Trophoblast cell (in vitro differentiated cells and primary cell): ENCODE results near the gene CD79B.
A peak's percentile ranks its signal among the peaks of the same experiment; 100 is the strongest.
"Not testable (repeated sequence)": the region's sequence is repeated elsewhere in the genome, so short reads cannot be mapped to it uniquely, and the experiment has no call there.

Source experiments
- DNase-seq, 2 donors: peaks; one replicate each; pipeline ENCODE4 v3.0.0-alpha.2; 2016
- H2AFZ ChIP-seq: 2 replicates; pipeline ENCODE4 v1.6.1; 2013; ENCODE audit warnings: low read length, moderate library complexity, mild to moderate bottlenecking; ENCODE audit not compliant: insufficient read depth, poor library complexity
- H2AK5ac ChIP-seq: 2 replicates; pipeline ENCODE4 v1.6.1; 2013; ENCODE audit warnings: mild to moderate bottlenecking, low read length
- H2BK120ac ChIP-seq: 2 replicates; pipeline ENCODE4 v1.6.1; 2013; ENCODE audit warnings: low read length, mild to moderate bottlenecking, moderate library complexity; ENCODE audit not compliant: insufficient read depth, poor library complexity
- H2BK12ac ChIP-seq: 2 replicates; pipeline ENCODE4 v1.6.1; 2013; ENCODE audit warnings: mild to moderate bottlenecking, low read length, moderate library complexity
- H2BK5ac ChIP-seq: 2 replicates; pipeline ENCODE4 v1.6.1; 2013; ENCODE audit warnings: low read length, low read depth, moderate library complexity, mild to moderate bottlenecking; ENCODE audit not compliant: poor library complexity
- H3K14ac ChIP-seq: 2 replicates; pipeline ENCODE4 v1.6.1; 2013; ENCODE audit warnings: mild to moderate bottlenecking, low read length
- H3K18ac ChIP-seq: 2 replicates; pipeline ENCODE4 v1.6.1; 2013; ENCODE audit warnings: mild to moderate bottlenecking, low read length
- H3K23ac ChIP-seq: 2 replicates; pipeline ENCODE4 v1.6.1; 2013; ENCODE audit warnings: low read length
- H3K27ac ChIP-seq: 2 replicates; pipeline ENCODE4 v1.5.1; 2013; ENCODE audit warnings: low read depth, mild to moderate bottlenecking, inconsistent platforms, low read length, moderate library complexity
- H3K27me3 ChIP-seq: 2 replicates; pipeline ENCODE4 v1.6.1; 2013; ENCODE audit warnings: inconsistent platforms, mild to moderate bottlenecking, low read length, moderate library complexity; ENCODE audit not compliant: insufficient read depth
- H3K36me3 ChIP-seq, 2 experiments: 1 replicate in 1 of 2; 2 replicates in 1 of 2; pipeline ENCODE4 v1.6.1; 2013; ENCODE audit warnings: low read length in 2 of 2, mild to moderate bottlenecking in 2 of 2, moderate library complexity in 1 of 2; ENCODE audit not compliant: insufficient read depth in 2 of 2, control insufficient read depth in 1 of 2
- H3K4ac ChIP-seq: 2 replicates; pipeline ENCODE4 v1.6.1; 2013; ENCODE audit warnings: low read depth, mild to moderate bottlenecking, low read length, moderate library complexity
- H3K4me1 ChIP-seq, 2 experiments: 1 replicate in 1 of 2; 2 replicates in 1 of 2; pipeline ENCODE4 v1.6.1; 2013; ENCODE audit warnings: low read length in 2 of 2, mild to moderate bottlenecking in 2 of 2, moderate library complexity in 1 of 2; ENCODE audit not compliant: insufficient read depth in 2 of 2, control insufficient read depth in 1 of 2
- H3K4me2 ChIP-seq: 2 replicates; pipeline ENCODE4 v1.6.1; 2013; ENCODE audit warnings: inconsistent platforms, mild to moderate bottlenecking, low read length, moderate library complexity
- H3K4me3 ChIP-seq: 2 replicates; pipeline ENCODE4 v1.5.1; 2013; ENCODE audit warnings: mild to moderate bottlenecking, low read depth, low read length, inconsistent platforms
- H3K79me1 ChIP-seq: one replicate; pipeline ENCODE4 v1.6.1; 2013; ENCODE audit warnings: low read length
- H3K79me2 ChIP-seq: 2 replicates; pipeline ENCODE4 v1.6.1; 2013; ENCODE audit warnings: low read length, mild to moderate bottlenecking; ENCODE audit not compliant: control insufficient read depth, insufficient read depth, poor library complexity
- H3K9ac ChIP-seq: 2 replicates; pipeline ENCODE4 v1.6.1; 2013; ENCODE audit warnings: mild to moderate bottlenecking, low read length
- H3K9me3 ChIP-seq: 2 replicates; pipeline ENCODE4 v1.6.1; 2013; ENCODE audit warnings: low read depth, mild to moderate bottlenecking, control low read depth, inconsistent platforms, low read length; ENCODE audit not compliant: insufficient read depth
- H4K12ac ChIP-seq: 2 replicates; pipeline ENCODE4 v1.6.1; 2013; ENCODE audit warnings: low read depth, mild to moderate bottlenecking, low read length, moderate library complexity
- H4K8ac ChIP-seq: 2 replicates; pipeline ENCODE4 v1.6.1; 2013; ENCODE audit warnings: low read depth, mild to moderate bottlenecking, low read length, moderate library complexity
- H4K91ac ChIP-seq: one replicate; pipeline ENCODE4 v1.6.1; 2013; ENCODE audit warnings: low read depth, mild to moderate bottlenecking, low read length, moderate library complexity
- WGBS: extraction: QIAGEN DNeasy Blood & Tissue Kit; methylation state at CpG from one replicate; pipeline ENCODE4 v1.1.7; 2013; ENCODE audit warnings: missing lambda C conversion rate; ENCODE audit not compliant: insufficient read length, insufficient coverage; ENCODE audit errors: extremely low coverage; 5-methylcytosine and 5-hydroxymethylcytosine counted together

Gene CD79B

DNA sequence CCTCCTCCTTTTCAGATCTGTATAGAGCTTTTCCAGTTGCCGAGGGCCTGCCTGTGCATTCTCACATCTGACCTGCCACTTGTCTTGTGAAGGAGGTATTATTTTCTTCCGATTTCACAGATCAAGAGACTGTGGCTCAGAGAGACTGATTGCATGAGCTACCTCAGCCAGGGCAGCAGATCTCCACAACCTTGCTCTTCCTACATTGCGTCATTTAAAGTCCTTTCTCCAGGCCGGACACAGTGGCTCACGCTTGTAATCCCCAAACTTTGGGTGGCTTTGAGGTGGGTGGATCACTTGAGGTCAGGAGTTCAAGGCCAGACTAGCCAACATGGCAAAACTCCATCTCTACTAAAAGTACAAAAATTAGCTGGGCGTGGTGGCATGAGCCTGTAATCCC is 12.1 kb downstream of the CD79B start:
- DNase-seq, H2BK12ac ChIP-seq, H3K9ac ChIP-seq, H3K36me3 ChIP-seq, H4K91ac ChIP-seq, H3K9me3 ChIP-seq, H2AFZ ChIP-seq, H3K14ac ChIP-seq, H3K18ac ChIP-seq, H2AK5ac ChIP-seq, H3K4ac ChIP-seq, H2BK5ac ChIP-seq, H4K8ac ChIP-seq, H3K27ac ChIP-seq, H3K79me2 ChIP-seq, H3K4me3 ChIP-seq, H3K27me3 ChIP-seq, H3K4me2 ChIP-seq, H3K23ac ChIP-seq, H3K79me1 ChIP-seq, H2BK120ac ChIP-seq, H4K12ac ChIP-seq, H3K4me1 ChIP-seq: not testable (repeated sequence)
- WGBS, result no CpG with 5 or more reads among the region's 6 CpGs

DNA sequence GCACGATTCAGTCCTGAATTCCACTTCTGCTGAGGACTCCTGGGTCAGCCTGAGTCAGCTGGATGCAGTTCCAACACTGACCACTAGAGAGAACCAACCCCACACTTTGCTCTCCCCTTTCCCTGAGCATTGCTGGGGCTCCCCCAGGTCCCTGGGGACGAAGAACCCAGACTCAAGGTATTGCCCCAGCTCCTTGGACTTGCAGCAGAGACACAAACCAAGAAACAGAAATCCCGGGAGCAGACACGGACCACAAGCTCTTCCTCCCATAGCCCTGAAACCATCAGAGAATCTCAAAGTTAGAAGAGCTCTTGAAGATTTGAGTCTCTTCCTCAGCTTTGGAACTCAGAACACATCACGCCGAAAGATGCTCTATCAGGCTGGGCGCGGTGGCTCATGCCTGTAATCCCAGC is 12.8 kb downstream of the CD79B start:
- Histone ChIP-seq H3K4me3 (no peak overlapping the region), H3K4me1 (no peaks in the 10 kb centered on the region), H3K27ac (no peak overlapping the region), H2AK5ac (no peak overlapping the region), H3K79me1 (no peaks in the 10 kb centered on the region), H2BK5ac (no peak overlapping the region), H4K91ac (no peak overlapping the region), H3K4me2 (no peak overlapping the region), H4K8ac (no peak overlapping the region), H2BK120ac (no peak overlapping the region), H3K23ac (no peak overlapping the region), H3K18ac (no peak overlapping the region), H4K12ac (no peak overlapping the region), H3K4ac (no peak overlapping the region), H3K9ac (no peak overlapping the region), H3K9me3 (no peaks in the 10 kb centered on the region), H3K36me3 (no peaks in the 10 kb centered on the region), H3K14ac (no peak overlapping the region), H3K27me3 (no peaks in the 10 kb centered on the region), H2BK12ac (no peak overlapping the region), H2AFZ (no peak overlapping the region), H3K79me2 (no peaks in the 10 kb centered on the region)
- no CpG with 5 or more reads among the region's 8 CpGs for WGBS
- peak; percentile 10 to 57 for DNase-seq

- not testable (repeated sequence) for H3K9me3 ChIP-seq, H3K36me3 ChIP-seq, H4K91ac ChIP-seq, H3K4ac ChIP-seq, H3K4me1 ChIP-seq, H2BK5ac ChIP-seq, H3K27me3 ChIP-seq, H3K79me2 ChIP-seq, DNase-seq, H3K4me2 ChIP-seq, H3K23ac ChIP-seq, H2BK12ac ChIP-seq, H4K8ac ChIP-seq, H2BK120ac ChIP-seq, H3K27ac ChIP-seq, H2AFZ ChIP-seq, H3K18ac ChIP-seq, H2AK5ac ChIP-seq, H3K4me3 ChIP-seq, H4K12ac ChIP-seq, H3K14ac ChIP-seq, H3K9ac ChIP-seq, H3K79me1 ChIP-seq
- no CpG with 5 or more reads among the region's 10 CpGs for WGBS
Measured at GRCh38 chr17:63918789-63919305, 13.3 kb downstream of the CD79B start, which contains the start of gene GH1. GH1 (minus strand) TSS chr17:63918839; CDS start chr17:63918776, 63 bp downstream.

DNA sequence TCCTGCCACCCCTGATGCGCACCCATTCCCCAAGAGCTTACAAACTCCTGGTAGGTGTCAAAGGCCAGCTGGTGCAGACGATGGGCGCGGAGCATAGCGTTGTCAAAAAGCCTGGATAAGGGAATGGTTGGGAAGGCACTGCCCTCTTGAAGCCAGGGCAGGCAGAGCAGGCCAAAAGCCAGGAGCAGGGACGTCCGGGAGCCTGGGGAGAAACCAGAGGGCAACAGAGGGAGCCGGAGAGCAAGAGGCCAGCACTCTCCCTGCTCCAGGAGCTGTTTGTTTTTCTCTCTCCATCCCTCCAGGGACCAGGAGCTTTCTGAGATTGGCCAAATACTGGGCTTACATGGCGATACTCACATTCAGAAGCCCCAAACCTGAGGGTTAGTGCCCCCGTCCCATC is 13.8 kb downstream of the CD79B start:
- Histone ChIP-seq H3K79me1 (no peaks in the 10 kb centered on the region), H3K14ac (no peak overlapping the region), H3K18ac (no peak overlapping the region), H3K9me3 (no peaks in the 10 kb centered on the region), H2AFZ (no peak overlapping the region), H3K23ac (no peak overlapping the region), H3K27ac (no peak overlapping the region), H4K8ac (no peak overlapping the region), H3K79me2 (no peaks in the 10 kb centered on the region), H2AK5ac (no peak overlapping the region), H2BK120ac (no peak overlapping the region), H3K36me3 (no peaks in the 10 kb centered on the region), H3K9ac (no peak overlapping the region), H3K4me2 (no peak overlapping the region), H2BK5ac (no peak overlapping the region), H4K91ac (no peak overlapping the region), H2BK12ac (no peak overlapping the region), H3K4me3 (no peak overlapping the region), H3K4me1 (no peaks in the 10 kb centered on the region), H3K27me3 (no peaks in the 10 kb centered on the region), H4K12ac (no peak overlapping the region), H3K4ac (no peak overlapping the region)
- WGBS, result no CpG with 5 or more reads among the region's 10 CpGs
- no peak for DNase-seq
